ENCODE results near the gene ABCC9.
"Not testable (repeated sequence)": the region's sequence is repeated elsewhere in the genome, so short reads cannot be mapped to it uniquely, and the experiment has no call there.

The ABCC9 gene

GRCh38 chr12:21929972-21930371 is 11.3 kb downstream of the ABCC9 start:
- DNase-seq = not testable (repeated sequence)

GRCh38 chr12:21925296-21925913 is 15.8 kb downstream of the ABCC9 start:
- DNase-seq = no peak

- DNase-seq = no peak
These were observed 19.8 kb downstream of the ABCC9 start for GRCh38 chr12:21921436-21921835.

GRCh38 chr12:21918456-21918855 is 22.8 kb downstream of the ABCC9 start:
- DNase-seq = no peak

GRCh38 chr12:21913823-21914222 is 27.4 kb downstream of the ABCC9 start:
- DNase-seq = no peak

- no peak for DNase-seq
These were observed 28.9 kb downstream of the ABCC9 start for GRCh38 chr12:21912318-21912717.

GRCh38 chr12:21911832-21912231 is 29.4 kb downstream of the ABCC9 start:
- DNase-seq = no peak

- DNase-seq = no peak
These were observed 30.6 kb downstream of the ABCC9 start for GRCh38 chr12:21910657-21911056.

GRCh38 chr12:21907948-21908837 is 33.0 kb downstream of the ABCC9 start:
- no peak for DNase-seq

GRCh38 chr12:21906919-21907493 is 34.2 kb downstream of the ABCC9 start:
- DNase-seq = no peak

GRCh38 chr12:21899532-21899931 is 41.7 kb downstream of the ABCC9 start:
- DNase-seq = not testable (repeated sequence)

- no peak for DNase-seq
These were observed 45.6 kb downstream of the ABCC9 start for GRCh38 chr12:21895651-21896050.

- DNase-seq = no peak
These were observed 46.2 kb downstream of the ABCC9 start for GRCh38 chr12:21894792-21895595.

GRCh38 chr12:21893924-21894323 is 47.3 kb downstream of the ABCC9 start:
- no peak for DNase-seq

- no peak for DNase-seq
These were observed 48.9 kb downstream of the ABCC9 start for GRCh38 chr12:21892341-21892740.

GRCh38 chr12:21891751-21892217 is 49.4 kb downstream of the ABCC9 start:
- DNase-seq = no peak

GRCh38 chr12:21888276-21888863 is 52.9 kb downstream of the ABCC9 start:
- DNase-seq = no peak

GRCh38 chr12:21884936-21885335 is 56.3 kb downstream of the ABCC9 start:
- no peak for DNase-seq

- DNase-seq = no peak
These were observed 58.6 kb downstream of the ABCC9 start for GRCh38 chr12:21882635-21883034.

GRCh38 chr12:21881965-21882364 is 59.3 kb downstream of the ABCC9 start:
- no peak for DNase-seq

- DNase-seq = no peak
These were observed 61.9 kb downstream of the ABCC9 start for GRCh38 chr12:21879312-21879711.

GRCh38 chr12:21877293-21877982 is 63.8 kb downstream of the ABCC9 start:
- DNase-seq = no peak

Measured in DMS153 (cell line).